Limb (tissue), 2 donors: ENCODE measurements around the gene HTR7.
"Not testable (repeated sequence)": the region's sequence is repeated elsewhere in the genome, so short reads cannot be mapped to it uniquely, and the experiment has no call there.

ENCODE experiments used
- DNase-seq, 2 donors: peaks; one replicate each; pipeline ENCODE4 v3.0.0-alpha.2; 2016; ENCODE audit errors: extremely low spot score in 2 of 2

The HTR7 gene

GRCh38 chr10:90858461-90858968, 676 bp upstream of the HTR7 start:
- no peak for DNase-seq

- no peak for DNase-seq
These were observed 740 bp downstream of the HTR7 start for GRCh38 chr10:90856964-90857634.

- DNase-seq: no peak
These were observed 1.6 kb downstream of the HTR7 start for GRCh38 chr10:90856261-90856660.

GRCh38 chr10:90855126-90855525, 2.7 kb downstream of the HTR7 start:
- DNase-seq: no peak

GRCh38 chr10:90849956-90850749, 7.7 kb downstream of the HTR7 start:
- DNase-seq: no peak

GRCh38 chr10:90847436-90847835, 10.4 kb downstream of the HTR7 start:
- no peak for DNase-seq

- DNase-seq: no peak
These were observed 11.1 kb downstream of the HTR7 start for GRCh38 chr10:90846746-90847145.

GRCh38 chr10:90845726-90846125, 12.1 kb downstream of the HTR7 start:
- no peak for DNase-seq

GRCh38 chr10:90842725-90843124, 15.1 kb downstream of the HTR7 start:
- no peak for DNase-seq

GRCh38 chr10:90837486-90837885, 20.4 kb downstream of the HTR7 start:
- DNase-seq: no peak

- DNase-seq: no peak
These were observed 23.5 kb downstream of the HTR7 start for GRCh38 chr10:90834326-90834725.

- DNase-seq: no peak
These were observed 25.7 kb downstream of the HTR7 start for GRCh38 chr10:90832111-90832510.

GRCh38 chr10:90822508-90822907, 35.3 kb downstream of the HTR7 start:
- no peak for DNase-seq

GRCh38 chr10:90821864-90822263, 36.0 kb downstream of the HTR7 start:
- DNase-seq: not testable (repeated sequence)

GRCh38 chr10:90819911-90820310, 37.9 kb downstream of the HTR7 start:
- no peak for DNase-seq

GRCh38 chr10:90818736-90819135, 39.1 kb downstream of the HTR7 start:
- no peak for DNase-seq

- no peak for DNase-seq
These were observed 40.5 kb downstream of the HTR7 start for GRCh38 chr10:90817128-90817889.

- DNase-seq: no peak
These were observed 41.4 kb downstream of the HTR7 start for GRCh38 chr10:90816466-90816865.

- no peak for DNase-seq
These were observed 44.1 kb downstream of the HTR7 start for GRCh38 chr10:90813594-90814365.

GRCh38 chr10:90807106-90807505, 50.7 kb downstream of the HTR7 start:
- not testable (repeated sequence) for DNase-seq

- DNase-seq: no peak
These were observed 51.2 kb downstream of the HTR7 start for GRCh38 chr10:90806677-90807076.
